ENCODE results near the gene CARD18. TPM values are rescaled to one million over a fixed set of nuclear protein-coding genes. Genes with fewer than 3 reads are reported as not detected.

The CARD18 gene
- total RNA-seq, 1 experiment from 2014 or later = not detected

DNA sequence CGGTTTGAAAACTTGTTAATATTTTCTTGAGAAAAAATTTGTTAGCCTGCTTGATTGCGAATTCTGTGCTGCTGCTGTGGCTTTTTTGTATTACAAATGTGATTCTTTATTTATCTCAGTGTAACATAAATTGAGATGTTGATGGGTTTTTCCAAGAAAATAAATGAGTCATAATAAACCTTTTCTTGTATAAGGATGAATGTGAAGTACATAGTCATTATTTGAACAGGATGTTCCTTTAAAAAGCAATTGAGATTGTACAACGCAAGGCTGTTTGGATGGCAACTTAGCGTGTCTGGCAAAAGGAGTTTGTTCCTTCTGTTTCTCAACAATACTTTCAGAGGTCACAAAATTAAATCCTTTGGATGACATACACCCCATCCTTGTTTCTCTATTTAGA lies 24.6 kb upstream of the CARD18 start:
- DNase-seq = peak; percentile 21
- intact Hi-C loops (cut with micrococcal nuclease) = no loop called here
- no peaks in the 10 kb centered on the region for H3K79me2 ChIP-seq (ENCODE audit: low read length)
- no peaks in the 10 kb centered on the region for H3K36me3 ChIP-seq (ENCODE audit: low read depth, low read length)
- H3K9me2 ChIP-seq (replicated peaks; ENCODE audit: low read length) = no peaks in the 10 kb centered on the region; the same call in 1 of the 2 replicates
- no TSS peak for BruUV-seq (replicated peaks)
- peak; percentile 55; the same call in 1 of the 2 replicates for ATAC-seq
- no peak overlapping the region for H3K9ac ChIP-seq (ENCODE audit: low read length)
- CTCF ChIA-PET = no interaction called here
- H3F3A ChIP-seq (ENCODE audit: low read length, unreplicated experiment) = no peaks in the 10 kb centered on the region
- H3K9me3 ChIP-seq (ENCODE audit: low read length) = no peaks in the 10 kb centered on the region
- no peak overlapping the region for H3K4me2 ChIP-seq (ENCODE audit: low read length)
- H3K27me3 ChIP-seq (ENCODE audit: low read length) = no peaks in the 10 kb centered on the region
- H4K20me1 ChIP-seq (ENCODE audit: low read length) = no peaks in the 10 kb centered on the region
- TF ChIP-seq EZH2phosphoT487 (IDR thresholded peaks at IDR 0.05; ENCODE audit: borderline replicate concordance, low read length) (no peak), EZH2 (IDR thresholded peaks at IDR 0.05; ENCODE audit: low read length, unreplicated experiment) (no peak)
- TF ChIP-seq, protein P1, sequence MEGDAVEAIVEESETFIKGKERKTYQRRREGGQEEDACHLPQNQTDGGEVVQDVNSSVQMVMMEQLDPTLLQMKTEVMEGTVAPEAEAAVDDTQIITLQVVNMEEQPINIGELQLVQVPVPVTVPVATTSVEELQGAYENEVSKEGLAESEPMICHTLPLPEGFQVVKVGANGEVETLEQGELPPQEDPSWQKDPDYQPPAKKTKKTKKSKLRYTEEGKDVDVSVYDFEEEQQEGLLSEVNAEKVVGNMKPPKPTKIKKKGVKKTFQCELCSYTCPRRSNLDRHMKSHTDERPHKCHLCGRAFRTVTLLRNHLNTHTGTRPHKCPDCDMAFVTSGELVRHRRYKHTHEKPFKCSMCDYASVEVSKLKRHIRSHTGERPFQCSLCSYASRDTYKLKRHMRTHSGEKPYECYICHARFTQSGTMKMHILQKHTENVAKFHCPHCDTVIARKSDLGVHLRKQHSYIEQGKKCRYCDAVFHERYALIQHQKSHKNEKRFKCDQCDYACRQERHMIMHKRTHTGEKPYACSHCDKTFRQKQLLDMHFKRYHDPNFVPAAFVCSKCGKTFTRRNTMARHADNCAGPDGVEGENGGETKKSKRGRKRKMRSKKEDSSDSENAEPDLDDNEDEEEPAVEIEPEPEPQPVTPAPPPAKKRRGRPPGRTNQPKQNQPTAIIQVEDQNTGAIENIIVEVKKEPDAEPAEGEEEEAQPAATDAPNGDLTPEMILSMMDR (conservative IDR thresholded peaks at IDR 0.05; ENCODE audit: low read depth, low read length) = no peak
- H3K27ac ChIP-seq (ENCODE audit: low read length) = no peak overlapping the region
- POLR2A ChIA-PET (ENCODE audit: unreplicated experiment) = no interaction called here
- no peak overlapping the region for H2AFZ ChIP-seq (ENCODE audit: low read length)
- H3K4me3 ChIP-seq (ENCODE audit: low read length) = no peak overlapping the region
- peaks cover 10% of the 10 kb centered on the region; the same call in 1 of the 2 replicates for H3K4me1 ChIP-seq (ENCODE audit: insufficient read depth, low read length)

GRCh38 chr11:105162506-105162905 lies 22.9 kb upstream of the CARD18 start:
- Histone ChIP-seq H3K9ac (ENCODE audit: low read length) (no peak overlapping the region), H3K9me3 (ENCODE audit: low read length) (no peaks in the 10 kb centered on the region), H3K27ac (ENCODE audit: low read length) (no peak overlapping the region), H3K79me2 (ENCODE audit: low read length) (no peaks in the 10 kb centered on the region), H3K4me2 (ENCODE audit: low read length) (no peak overlapping the region), H4K20me1 (ENCODE audit: low read length) (no peaks in the 10 kb centered on the region), H2AFZ (ENCODE audit: low read length) (no peak overlapping the region), H3K9me2 (replicated peaks; ENCODE audit: low read length) (no peaks in the 10 kb centered on the region; the same call in 1 of the 2 replicates), H3K27me3 (ENCODE audit: low read length) (no peaks in the 10 kb centered on the region), H3F3A (ENCODE audit: low read length, unreplicated experiment) (no peaks in the 10 kb centered on the region), H3K4me1 (ENCODE audit: insufficient read depth, low read length) (no peaks in the 10 kb centered on the region), H3K4me3 (ENCODE audit: low read length) (no peak overlapping the region), H3K36me3 (ENCODE audit: low read depth, low read length) (no peaks in the 10 kb centered on the region)
- DNase-seq (no peak), ATAC-seq (no peak)
- intact Hi-C loops (cut with micrococcal nuclease) = no loop called here
- BruUV-seq (replicated peaks) = no TSS peak
- TF ChIP-seq, protein P1 (conservative IDR thresholded peaks at IDR 0.05; ENCODE audit: low read depth, low read length) = no peak
- ChIA-PET POLR2A (ENCODE audit: unreplicated experiment) (no interaction called here), CTCF (no interaction called here)

- Histone ChIP-seq H3K36me3 (ENCODE audit: low read depth, low read length) (no peaks in the 10 kb centered on the region), H3K27ac (ENCODE audit: low read length) (no peak overlapping the region), H3K4me3 (ENCODE audit: low read length) (no peak overlapping the region), H3K9me3 (ENCODE audit: low read length) (no peaks in the 10 kb centered on the region), H3K9me2 (replicated peaks; ENCODE audit: low read length) (no peaks in the 10 kb centered on the region; the same call in 1 of the 2 replicates), H3K4me2 (ENCODE audit: low read length) (no peak overlapping the region), H3K4me1 (ENCODE audit: insufficient read depth, low read length) (peaks cover under 1% of the 10 kb centered on the region; the same call in 1 of the 2 replicates), H3K79me2 (ENCODE audit: low read length) (no peaks in the 10 kb centered on the region), H2AFZ (ENCODE audit: low read length) (no peak overlapping the region), H3K27me3 (ENCODE audit: low read length) (no peaks in the 10 kb centered on the region), H3F3A (ENCODE audit: low read length, unreplicated experiment) (no peaks in the 10 kb centered on the region), H3K9ac (ENCODE audit: low read length) (no peak overlapping the region), H4K20me1 (ENCODE audit: low read length) (no peaks in the 10 kb centered on the region)
- intact Hi-C loops (cut with micrococcal nuclease) = no loop called here
- BruUV-seq (replicated peaks) = no TSS peak
- POLR2A ChIA-PET (ENCODE audit: unreplicated experiment) = no interaction called here
- TF ChIP-seq EZH2phosphoT487 (IDR thresholded peaks at IDR 0.05; ENCODE audit: borderline replicate concordance, low read length) (no peak), EZH2 (IDR thresholded peaks at IDR 0.05; ENCODE audit: low read length, unreplicated experiment) (no peak)
- TF ChIP-seq, protein P1 (conservative IDR thresholded peaks at IDR 0.05; ENCODE audit: low read depth, low read length) = no peak
- ATAC-seq (no peak), DNase-seq (no peak)
- CTCF ChIA-PET = no interaction called here
These were observed 18.9 kb upstream of the CARD18 start for GRCh38 chr11:105158436-105158835.

Data from PC-3 (cell line).